22Rv1 (cell line): Measurements from ENCODE around the gene FLAD1.

Experiments used
- ZFX ChIP-seq: fragments of 450-650 bp; IDR thresholded peaks from 2 replicates; pipeline ENCODE4 v1.6.1; 2017; ENCODE audit warnings: antibody characterized with exemption, borderline replicate concordance
- TF ChIP-seq, protein P1 (sequence below): fragments of 450-650 bp; IDR thresholded peaks from 2 replicates; pipeline ENCODE4 v1.5.1; 2017; ENCODE audit warnings: mild to moderate bottlenecking

DNA sequence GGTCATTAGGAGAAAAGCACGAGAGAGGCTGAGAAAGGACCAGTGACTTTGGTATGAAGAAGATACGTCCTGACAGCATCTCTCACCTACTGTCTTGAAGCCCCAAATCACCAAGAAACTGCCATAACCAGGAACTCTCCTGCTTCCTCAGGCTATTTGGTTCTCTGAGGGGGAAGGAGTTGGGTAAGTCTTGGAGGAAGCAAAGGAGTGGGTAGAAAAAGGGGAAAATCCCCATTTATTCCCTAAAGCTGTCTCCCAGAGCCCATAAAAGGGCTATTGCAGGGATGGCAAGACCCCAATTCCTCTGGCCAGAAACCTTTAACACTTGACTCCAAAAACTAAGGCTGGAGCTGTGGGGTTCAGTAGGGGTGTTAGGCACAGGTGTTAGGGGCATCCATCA lies 25.1 kb upstream of the FLAD1 start:
- TF ChIP-seq, protein P1, sequence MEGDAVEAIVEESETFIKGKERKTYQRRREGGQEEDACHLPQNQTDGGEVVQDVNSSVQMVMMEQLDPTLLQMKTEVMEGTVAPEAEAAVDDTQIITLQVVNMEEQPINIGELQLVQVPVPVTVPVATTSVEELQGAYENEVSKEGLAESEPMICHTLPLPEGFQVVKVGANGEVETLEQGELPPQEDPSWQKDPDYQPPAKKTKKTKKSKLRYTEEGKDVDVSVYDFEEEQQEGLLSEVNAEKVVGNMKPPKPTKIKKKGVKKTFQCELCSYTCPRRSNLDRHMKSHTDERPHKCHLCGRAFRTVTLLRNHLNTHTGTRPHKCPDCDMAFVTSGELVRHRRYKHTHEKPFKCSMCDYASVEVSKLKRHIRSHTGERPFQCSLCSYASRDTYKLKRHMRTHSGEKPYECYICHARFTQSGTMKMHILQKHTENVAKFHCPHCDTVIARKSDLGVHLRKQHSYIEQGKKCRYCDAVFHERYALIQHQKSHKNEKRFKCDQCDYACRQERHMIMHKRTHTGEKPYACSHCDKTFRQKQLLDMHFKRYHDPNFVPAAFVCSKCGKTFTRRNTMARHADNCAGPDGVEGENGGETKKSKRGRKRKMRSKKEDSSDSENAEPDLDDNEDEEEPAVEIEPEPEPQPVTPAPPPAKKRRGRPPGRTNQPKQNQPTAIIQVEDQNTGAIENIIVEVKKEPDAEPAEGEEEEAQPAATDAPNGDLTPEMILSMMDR = no peak
- TF ChIP-seq ZFX = no peak
